BJ (cell line): ENCODE measurements around the gene POU5F2. TPM values are rescaled to one million over a fixed set of nuclear protein-coding genes. Genes with fewer than 3 reads are reported as not detected.

Experiments
- CTCF ChIA-PET: fragments of 350-600 bp; formaldehyde crosslinking; extraction: SDS; loops from one replicate; lab custom pipeline; 2021; ENCODE audit warnings: antibody characterized with exemption, inconsistent platforms; lab: Yijun Ruan, JAX
- POLR2A ChIA-PET: fragments of 300-600 bp; sonication (Branson Sonifier 250); formaldehyde crosslinking; extraction: SDS; loops from one replicate; lab custom pipeline; 2021; ENCODE audit warnings: antibody characterized with exemption; lab: Charles Lee
- DNase-seq: peaks from one replicate; pipeline ENCODE4 v3.0.0-alpha.2; 2011; ENCODE audit warnings: low read depth
- H3K27me3 ChIP-seq: 2 replicates; pipeline ENCODE4 v1.6.0; 2011; ENCODE audit warnings: low read length; ENCODE audit not compliant: control insufficient read depth, insufficient read depth
- H3K36me3 ChIP-seq: 2 replicates; pipeline ENCODE4 v1.5.1; 2011; ENCODE audit warnings: low read length; ENCODE audit not compliant: control insufficient read depth, insufficient read depth
- H3K4me3 ChIP-seq: 2 replicates; pipeline ENCODE4 v1.5.1; 2011; ENCODE audit warnings: low read depth, mild to moderate bottlenecking, control low read depth, low read length
- polyA plus RNA-seq: library from polyadenylated mRNA; depleted of rRNA; stranded (reverse); fragments of >200 nt; gene quantifications from 2 replicates; pipeline ENCODE4 v1.2.3, GENCODE V29; 2011
- TF ChIP-seq, protein P1 (sequence below): IDR thresholded peaks from 2 replicates; pipeline ENCODE4 v1.5.1; 2011; ENCODE audit warnings: low read depth, mild to moderate bottlenecking, control low read depth, inconsistent platforms, low read length, moderate library complexity; ENCODE audit not compliant: insufficient read depth

POU5F2 gene
- polyA plus RNA-seq, 1 experiment = 0.04 TPM

DNA sequence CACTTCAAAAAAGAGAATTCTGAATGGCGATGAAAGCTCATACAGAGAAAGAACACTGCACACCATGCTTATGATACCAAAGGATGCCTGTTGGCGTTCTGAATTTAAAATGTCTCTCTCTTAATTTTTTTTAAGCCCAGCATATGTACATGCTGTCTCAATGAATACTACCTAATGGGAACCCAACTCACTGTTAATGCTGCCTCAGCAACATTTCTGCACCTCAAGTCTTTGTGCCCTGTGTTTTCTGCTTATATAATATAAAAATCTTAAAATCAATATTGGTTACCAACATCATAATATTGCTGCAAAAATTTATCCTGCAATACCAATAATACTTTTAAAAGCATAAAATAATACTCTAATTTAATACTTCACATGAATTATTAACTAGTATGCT is 44.1 kb upstream of the POU5F2 start:
- ChIA-PET POLR2A (no interaction called here), CTCF (interaction anchor here (0.6 to 0.8 kb wide), 2 partner anchors 16 to 177 kb away, joined by 3 read pairs; no protein-coding TSS in a partner anchor)
- Histone ChIP-seq H3K36me3 (no peaks in the 10 kb centered on the region), H3K4me3 (no peak overlapping the region), H3K27me3 (no peaks in the 10 kb centered on the region; the same call in 1 of the 2 replicates)
- no peak for DNase-seq
- TF ChIP-seq, protein P1, sequence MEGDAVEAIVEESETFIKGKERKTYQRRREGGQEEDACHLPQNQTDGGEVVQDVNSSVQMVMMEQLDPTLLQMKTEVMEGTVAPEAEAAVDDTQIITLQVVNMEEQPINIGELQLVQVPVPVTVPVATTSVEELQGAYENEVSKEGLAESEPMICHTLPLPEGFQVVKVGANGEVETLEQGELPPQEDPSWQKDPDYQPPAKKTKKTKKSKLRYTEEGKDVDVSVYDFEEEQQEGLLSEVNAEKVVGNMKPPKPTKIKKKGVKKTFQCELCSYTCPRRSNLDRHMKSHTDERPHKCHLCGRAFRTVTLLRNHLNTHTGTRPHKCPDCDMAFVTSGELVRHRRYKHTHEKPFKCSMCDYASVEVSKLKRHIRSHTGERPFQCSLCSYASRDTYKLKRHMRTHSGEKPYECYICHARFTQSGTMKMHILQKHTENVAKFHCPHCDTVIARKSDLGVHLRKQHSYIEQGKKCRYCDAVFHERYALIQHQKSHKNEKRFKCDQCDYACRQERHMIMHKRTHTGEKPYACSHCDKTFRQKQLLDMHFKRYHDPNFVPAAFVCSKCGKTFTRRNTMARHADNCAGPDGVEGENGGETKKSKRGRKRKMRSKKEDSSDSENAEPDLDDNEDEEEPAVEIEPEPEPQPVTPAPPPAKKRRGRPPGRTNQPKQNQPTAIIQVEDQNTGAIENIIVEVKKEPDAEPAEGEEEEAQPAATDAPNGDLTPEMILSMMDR = no peak

DNA sequence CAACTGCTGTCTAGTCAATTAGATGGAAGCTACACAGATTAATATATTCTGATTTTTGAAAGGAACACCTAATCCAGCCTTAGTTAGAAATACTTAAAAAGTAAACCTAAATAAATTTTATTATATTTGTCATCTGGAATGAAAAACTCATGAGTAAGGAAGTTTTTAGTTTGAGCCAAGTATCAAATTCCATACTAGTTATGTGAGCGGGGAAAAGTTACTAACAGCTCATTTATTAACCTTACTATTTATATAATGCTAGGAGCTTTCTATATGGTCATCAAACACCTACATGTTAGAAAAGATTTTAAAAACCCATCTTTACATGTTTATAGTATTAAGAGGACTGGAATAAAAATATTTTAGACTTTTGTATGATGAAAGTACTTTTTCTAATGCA is 41.6 kb upstream of the POU5F2 start:
- DNase-seq = no peak
- no peaks in the 10 kb centered on the region; the same call in 1 of the 2 replicates for H3K27me3 ChIP-seq
- POLR2A ChIA-PET = interaction anchor here (1.0 kb wide), 1 partner anchor 196 kb away, joined by 3 read pairs; no protein-coding TSS in a partner anchor
- CTCF ChIA-PET = interaction anchor here (1.0 to 1.8 kb wide), 2 partner anchors 18 to 1381 kb away, joined by 3 to 6 read pairs; no protein-coding TSS in a partner anchor
- H3K4me3 ChIP-seq = no peak overlapping the region
- TF ChIP-seq, protein P1 = no peak
- no peaks in the 10 kb centered on the region for H3K36me3 ChIP-seq

DNA sequence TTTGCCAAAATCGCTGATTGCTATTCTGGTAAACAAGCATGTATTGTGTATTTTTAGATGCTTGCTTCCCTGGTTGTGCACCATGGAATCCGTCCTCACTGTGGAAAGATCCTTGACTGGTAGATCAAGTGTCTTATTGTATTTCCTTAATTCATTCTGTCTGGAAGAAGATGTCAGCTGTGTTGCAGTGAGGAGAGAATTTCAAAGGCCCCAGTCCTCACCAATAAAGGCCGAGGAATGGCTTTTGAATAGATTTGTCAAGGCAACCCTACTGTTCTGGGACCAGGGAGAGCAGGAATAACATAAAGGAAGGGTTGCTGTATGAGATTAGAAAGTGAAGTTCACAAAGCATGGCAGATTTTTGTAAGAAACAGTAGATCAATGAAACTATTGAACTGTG is 36.2 kb upstream of the POU5F2 start:
- no peak for DNase-seq
- H3K36me3 ChIP-seq = peaks cover 3% of the 10 kb centered on the region
- no peaks in the 10 kb centered on the region for H3K27me3 ChIP-seq
- CTCF ChIA-PET = interaction anchor here (0.6 to 0.9 kb wide), 2 partner anchors 11 to 419 kb away, joined by 3 to 4 read pairs; no protein-coding TSS in a partner anchor
- TF ChIP-seq, protein P1 = no peak
- POLR2A ChIA-PET = no interaction called here
- H3K4me3 ChIP-seq = no peak overlapping the region

DNA sequence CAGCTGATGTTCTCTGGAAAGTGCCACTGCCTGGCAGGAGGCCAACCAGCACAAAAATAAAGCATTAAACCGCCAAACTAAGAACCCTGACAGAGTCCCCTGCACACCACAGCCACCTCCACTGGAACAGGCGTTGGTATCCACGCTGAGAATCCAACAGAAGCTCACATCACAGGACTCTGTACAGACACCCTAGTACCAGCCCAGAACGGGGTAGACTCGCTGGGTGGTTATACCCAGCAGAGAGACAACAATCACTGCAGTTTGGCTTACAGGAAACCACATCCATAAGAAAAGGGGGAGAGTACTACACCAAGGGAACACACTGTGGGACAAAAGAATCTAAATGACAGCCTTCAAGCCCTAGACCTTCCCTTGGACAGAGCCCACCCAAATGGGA is 15.0 kb upstream of the POU5F2 start:
- Histone ChIP-seq H3K36me3 (no peaks in the 10 kb centered on the region), H3K4me3 (no peak overlapping the region), H3K27me3 (no peaks in the 10 kb centered on the region)
- ChIA-PET POLR2A (no interaction called here), CTCF (interaction anchor here (0.5 to 1.6 kb wide), 2 partner anchors 17 to 36 kb away, joined by 3 to 4 read pairs; no protein-coding TSS in a partner anchor)
- DNase-seq = no peak
- TF ChIP-seq, protein P1 = no peak

DNA sequence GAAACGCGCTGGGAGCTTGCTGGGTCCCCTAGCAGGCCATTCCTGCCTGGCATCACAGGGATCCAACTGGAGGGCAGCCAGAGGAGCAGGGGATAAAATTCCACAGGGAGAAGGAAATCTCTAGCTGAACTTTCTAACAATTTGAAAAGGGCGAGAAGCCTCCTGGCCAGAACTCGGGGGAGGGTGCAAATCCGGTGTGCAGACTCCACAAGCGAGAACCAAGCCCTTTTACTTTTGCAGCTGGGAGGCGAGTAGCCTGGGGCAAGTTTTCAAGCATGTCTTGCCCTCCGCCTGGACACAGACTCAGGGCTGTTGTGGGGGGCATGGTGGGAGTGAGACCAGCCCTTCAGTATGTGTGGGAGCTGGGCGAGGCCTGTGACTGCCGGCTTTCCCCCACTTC is 14.3 kb upstream of the POU5F2 start:
- ChIA-PET POLR2A (no interaction called here), CTCF (interaction anchor here (0.5 to 1.6 kb wide), 2 partner anchors 16 to 36 kb away, joined by 3 to 4 read pairs; no protein-coding TSS in a partner anchor)
- Histone ChIP-seq H3K36me3 (no peaks in the 10 kb centered on the region), H3K4me3 (no peak overlapping the region), H3K27me3 (no peaks in the 10 kb centered on the region)
- TF ChIP-seq, protein P1 = no peak
- DNase-seq = no peak
